ENCODE data around the gene KMT2B. TPM values are rescaled to one million over a fixed set of nuclear protein-coding genes. Genes with fewer than 3 reads are reported as not detected.

Gene KMT2B
- total and polyA plus RNA-seq, 2 of the 8 experiments (the other 6 are each of a cell fraction or from before 2014, with no cell fraction given) = 26.7 to 38.6 TPM

DNA sequence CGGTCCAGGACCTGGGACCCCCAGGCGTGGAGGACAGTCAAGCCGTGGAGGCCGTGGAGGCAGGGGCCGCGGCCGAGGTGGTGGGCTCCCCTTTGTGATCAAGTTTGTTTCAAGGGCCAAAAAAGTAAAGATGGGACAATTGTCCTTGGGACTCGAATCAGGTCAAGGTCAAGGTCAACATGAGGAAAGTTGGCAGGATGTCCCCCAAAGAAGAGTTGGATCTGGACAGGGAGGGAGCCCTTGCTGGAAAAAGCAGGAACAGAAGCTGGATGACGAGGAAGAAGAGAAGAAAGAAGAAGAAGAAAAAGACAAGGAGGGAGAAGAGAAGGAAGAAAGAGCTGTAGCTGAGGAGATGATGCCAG is 2.3 kb downstream of the KMT2B start:
- Histone ChIP-seq H2BK5ac (ENCODE audit: low read depth, low read length) (no peak overlapping the region), H3K79me1 (ENCODE audit: low read depth, low read length) (peaks cover 8% of the 10 kb centered on the region), H3K9ac (replicated peaks in 1 of 4; ENCODE audit: extremely low read depth in 1 of 4, low read depth in 3 of 4, low read length in 3 of 4) (no peak overlapping the region), H3K4me1 (replicated peaks in 1 of 4; ENCODE audit: control insufficient read depth in 3 of 4, insufficient read depth in 4 of 4, low read length in 3 of 4) (peaks cover 0 to 16% (median 10%) of the 10 kb centered on the region in 4 experiments; a peak in 6 of 7 replicates), H3K79me2 (ENCODE audit: control insufficient read depth in 1 of 2, insufficient read depth in 2 of 2, low read length in 2 of 2) (peaks cover 0 to 20% of the 10 kb centered on the region in 2 experiments; a peak in 3 of 4 replicates), H3K23me2 (ENCODE audit: low read depth, low read length) (peaks cover 13% of the 10 kb centered on the region), H3K4me3 (ENCODE audit: extremely low read depth in 1 of 4, insufficient read depth in 2 of 4, low read depth in 3 of 4, low read length in 4 of 4) (no peak overlapping the region), H3K23ac (ENCODE audit: insufficient read length) (no peak overlapping the region), H3K27me3 (replicated peaks in 1 of 4; ENCODE audit: control insufficient read depth in 3 of 4, extremely low read depth in 1 of 4, insufficient read depth in 3 of 4, low read length in 3 of 4) (no peaks in the 10 kb centered on the region), H4K20me1 (replicated peaks in 1 of 2; ENCODE audit: control insufficient read depth in 1 of 2, insufficient read depth in 2 of 2, low read length in 2 of 2) (peaks cover 7 to 9% of the 10 kb centered on the region in 2 experiments), H3K4me2 (ENCODE audit: insufficient read depth in 1 of 2, low read depth in 2 of 2, low read length in 2 of 2) (no peak overlapping the region), H2BK120ac (replicated peaks; ENCODE audit: low read depth, low read length) (no peak overlapping the region), H2BK20ac (ENCODE audit: low read length) (no peak overlapping the region), H2BK15ac (ENCODE audit: low read length) (no peak overlapping the region), H3K18ac (ENCODE audit: extremely low read depth, low read length) (no peak overlapping the region), H2AFZ (ENCODE audit: low read length) (no peak overlapping the region), H3K14ac (ENCODE audit: insufficient read length) (no peak overlapping the region), H3K56ac (replicated peaks; ENCODE audit: insufficient read length, low read depth, low read length) (no peak overlapping the region), H2AK5ac (ENCODE audit: low read depth, low read length) (no peak overlapping the region), H2BK12ac (ENCODE audit: low read depth, low read length) (no peak overlapping the region), H4K91ac (replicated peaks; ENCODE audit: insufficient read length, low read length) (no peak overlapping the region), H4K5ac (ENCODE audit: insufficient read length, low read depth, low read length) (no peak overlapping the region), H3K4ac (replicated peaks; ENCODE audit: insufficient read length, low read depth, low read length) (no peak overlapping the region), H4K8ac (ENCODE audit: extremely low read depth, insufficient read depth, low read length) (no peak overlapping the region), H3K36me3 (ENCODE audit: control insufficient read depth in 2 of 4, insufficient read depth in 4 of 4, low read length in 3 of 4) (peaks cover 19 to 42% (median 27%) of the 10 kb centered on the region in 4 experiments), H3K27ac (ENCODE audit: low read depth, low read length) (no peak overlapping the region), H3K9me3 (ENCODE audit: insufficient read depth in 2 of 2, low read depth in 1 of 2, low read length in 1 of 2) (no peaks in the 10 kb centered on the region)
- DNase-seq (ENCODE audit: low read depth in 1 of 2, low spot score in 2 of 2) (no peak), FAIRE-seq (no peak)
- WGBS, 2 experiments (ENCODE audit: extremely low coverage in 1 of 2, insufficient coverage in 1 of 2, insufficient read length in 1 of 2, insufficient replicate concordance in 2 of 2, low coverage in 1 of 2, low lambda C conversion rate in 2 of 2, missing lambda C conversion rate in 1 of 2) = 93% methylated on average over 9 of the region's 9 CpGs; no CpG with 5 or more reads in 1 of the 2 experiments
- POLR2A ChIA-PET (ENCODE audit: partially characterized antibody) = interaction anchor here (1.6 to 5.0 kb wide), 2 partner anchors 17 to 26 kb away, joined by 3 to 54 read pairs; partner anchors contain the start of genes PSENEN and U2AF1L4
- TF ChIP-seq SP2 (IDR thresholded peaks at IDR 0.05; ENCODE audit: low read length) = no peak
- TF ChIP-seq RFX5 (IDR thresholded peaks at IDR 0.05; ENCODE audit: borderline replicate concordance, low read depth, low read length) = no peak
- no peak for TF ChIP-seq CREB1 (IDR thresholded peaks at IDR 0.05)
- TF ChIP-seq MAFK (IDR thresholded peaks at IDR 0.05; ENCODE audit: low read depth, low read length) = no peak
- CTCF ChIA-PET (ENCODE audit: partially characterized antibody) = interaction anchor here (0.7 to 11.8 kb wide), 4 partner anchors 18 to 252 kb away, joined by 3 to 80 read pairs (median 4); partner anchors contain the start of gene IGFLR1

Measured in H1 (cell line).